ENCODE results near the gene DNAAF5. TPM values are rescaled to one million over a fixed set of nuclear protein-coding genes. Genes with fewer than 3 reads are reported as not detected.

Gene DNAAF5
- total RNA-seq, 4 donors from 2014 or later, result 26.8 to 75.8 (median 45.3) TPM

- peaks cover 0 to 55% (median 10%) of the 10 kb centered on the region in 4 donors for H3K4me1 ChIP-seq
- no peak for TF ChIP-seq POLR2A (IDR thresholded peaks at IDR 0.05)
- TF ChIP-seq CTCF (IDR thresholded peaks at IDR 0.05), result no peak
- H3K9me3 ChIP-seq, result no peaks in the 10 kb centered on the region
- H3K36me3 ChIP-seq, result peaks cover 0 to 10% (median 0%) of the 10 kb centered on the region in 3 donors
- no peak for DNase-seq
- no peak overlapping the region for H3K4me3 ChIP-seq
- no peaks in the 10 kb centered on the region for H3K27me3 ChIP-seq
- H3K27ac ChIP-seq, result peak overlapping the region in 2 of 4 donors; percentile 37 to 85
Observed at GRCh38 chr7:834277-834676, 107.8 kb downstream of the DNAAF5 start.

- Histone ChIP-seq H3K27me3 (no peaks in the 10 kb centered on the region), H3K4me1 (peaks cover 0 to 47% (median 10%) of the 10 kb centered on the region in 4 donors), H3K36me3 (peaks cover 0 to 16% (median 0%) of the 10 kb centered on the region in 3 donors), H3K9me3 (no peaks in the 10 kb centered on the region), H3K27ac (peak overlapping the region in 1 of 4 donors; percentile 85), H3K4me3 (no peak overlapping the region)
- DNase-seq, result no peak
- no peak for TF ChIP-seq POLR2A (IDR thresholded peaks at IDR 0.05)
- no peak for TF ChIP-seq CTCF (IDR thresholded peaks at IDR 0.05)
Observed at GRCh38 chr7:835021-835420, 108.5 kb downstream of the DNAAF5 start.

GRCh38 chr7:835485-836401 lies 109.2 kb downstream of the DNAAF5 start:
- H3K9me3 ChIP-seq, result no peaks in the 10 kb centered on the region
- no peak overlapping the region for H3K4me3 ChIP-seq
- TF ChIP-seq POLR2A (IDR thresholded peaks at IDR 0.05), result no peak
- no peak for TF ChIP-seq CTCF (IDR thresholded peaks at IDR 0.05)
- no peaks in the 10 kb centered on the region for H3K27me3 ChIP-seq
- DNase-seq, result no peak
- H3K4me1 ChIP-seq, result peaks cover 0 to 40% (median 6%) of the 10 kb centered on the region in 4 donors
- H3K27ac ChIP-seq, result peak overlapping the region in 2 of 4 donors; percentile 58 to 65
- peaks cover 0 to 22% (median 0%) of the 10 kb centered on the region in 3 donors for H3K36me3 ChIP-seq

Other genes starting within 250 kb of the DNAAF5 start
- gene PDGFA, start 206.9 kb upstream of the DNAAF5 start, total RNA-seq, result 10 to 100 TPM in 3 of 4 donors, 1 to 10 TPM in 1; 5.8 to 97.8 (median 59.4) TPM
- 10 to 100 TPM; 13.0 to 42.9 (median 17.0) TPM for gene PRKAR1B, start 582 bp downstream of the DNAAF5 start, total RNA-seq
- gene SUN1, start 105.8 kb downstream of the DNAAF5 start, total RNA-seq, result 100 to 1,000 TPM; 113 to 259 (median 192) TPM
- 10 to 100 TPM; 29.7 to 93.3 (median 56.8) TPM for gene GET4, start 149.9 kb downstream of the DNAAF5 start, total RNA-seq
- gene ADAP1, start 228.0 kb downstream of the DNAAF5 start, total RNA-seq, result 100 to 1,000 TPM; 102 to 146 (median 133) TPM
- gene COX19, start 248.8 kb downstream of the DNAAF5 start, total RNA-seq, result 10 to 100 TPM; 15.9 to 41.3 (median 24.7) TPM